Upper lobe of left lung (tissue), 6 donors: ENCODE measurements around the gene SERP2. TPM values are rescaled to one million over a fixed set of nuclear protein-coding genes. Genes with fewer than 3 reads are reported as not detected.

ENCODE experiments used
- ATAC-seq, 2 donors: fragments of 200-7000 bp; cut with Tn5 transposase; one replicate each; pipeline ENCODE4 v1.9.1; 2022; ENCODE audit warnings: mild to moderate bottlenecking in 2 of 2, moderate library complexity in 2 of 2; ENCODE audit not compliant: low FRiP score in 2 of 2
- DNase-seq, 2 donors: peaks; one replicate each; pipeline ENCODE4 v3.0.0-alpha.2; 2019 to 2020
- H3K27ac ChIP-seq, 4 donors: fragments of 200-600 bp; sonication (generic); one replicate each; pipeline ENCODE4 v1.5.1; 2016 to 2019
- H3K27me3 ChIP-seq, 4 donors: fragments of 200-600 bp; sonication (generic); one replicate each; pipeline ENCODE4 v1.5.1; 2017 to 2019
- H3K36me3 ChIP-seq, 4 donors: fragments of 200-600 bp; sonication (generic); one replicate each; pipeline ENCODE4 v1.5.1; 2016 to 2019
- H3K4me1 ChIP-seq, 4 donors: fragments of 200-600 bp; sonication (generic); one replicate each; pipeline ENCODE4 v1.5.1; 2018 to 2019
- H3K4me3 ChIP-seq, 4 donors: fragments of 200-600 bp; sonication (generic); one replicate each; pipeline ENCODE4 v1.5.1; 2017 to 2019; ENCODE audit warnings: mild to moderate bottlenecking in 2 of 4, moderate library complexity in 1 of 4
- H3K9me3 ChIP-seq, 4 donors: fragments of 200-600 bp; sonication (generic); one replicate each; pipeline ENCODE4 v1.5.1; 2018 to 2019
- EP300 ChIP-seq, 4 donors: sonication (generic); formaldehyde crosslinking; IDR thresholded peaks; one replicate each; pipeline ENCODE4 v1.5.1; 2017; ENCODE audit warnings: antibody characterized with exemption in 4 of 4, control low read depth in 2 of 4
- POLR2A ChIP-seq, 4 donors: fragments of 450-650 bp; IDR thresholded peaks; one replicate each; pipeline ENCODE4 v1.5.1; 2016 to 2017; ENCODE audit warnings: antibody characterized with exemption in 4 of 4, mild to moderate bottlenecking in 2 of 4
- POLR2AphosphoS5 ChIP-seq, 2 donors: sonication (generic); formaldehyde crosslinking; IDR thresholded peaks; one replicate each; pipeline ENCODE4 v1.5.1; 2017; ENCODE audit warnings: antibody characterized with exemption in 2 of 2
- WGBS, 2 donors: methylation state at CpG; one replicate each; pipeline ENCODE4 v1.1.5; 2017 to 2018; 5-methylcytosine and 5-hydroxymethylcytosine counted together
- total RNA-seq, 6 donors: library from RNA; depleted of rRNA in 4 of 6; stranded (reverse); fragments of >200 nt in 4 of 6; gene quantifications; one replicate each; pipeline versions ENCODE4 v1.1.0 to v1.2.1, GENCODE V29; 2016 to 2021
- TF ChIP-seq, protein P1 (sequence below), 6 experiments: fragments of 450-650 bp in 4 of 6; fragments of 200-600 bp in 2 of 6; sonication (generic) in 2 of 6; IDR thresholded peaks; one replicate each; pipeline ENCODE4 v1.5.1; 2016 to 2019; ENCODE audit warnings: antibody characterized with exemption in 6 of 6
- donor health status: DM: no; HTN: no; CAD: no; lungs with moderate emphysema.
- donor health status: DM: no; HTN: yes; CAD: no; lungs with severe emphysema.

The SERP2 gene
- total RNA-seq, 6 donors from 2014 or later: 0.89 to 27.2 (median 3.8) TPM

DNA sequence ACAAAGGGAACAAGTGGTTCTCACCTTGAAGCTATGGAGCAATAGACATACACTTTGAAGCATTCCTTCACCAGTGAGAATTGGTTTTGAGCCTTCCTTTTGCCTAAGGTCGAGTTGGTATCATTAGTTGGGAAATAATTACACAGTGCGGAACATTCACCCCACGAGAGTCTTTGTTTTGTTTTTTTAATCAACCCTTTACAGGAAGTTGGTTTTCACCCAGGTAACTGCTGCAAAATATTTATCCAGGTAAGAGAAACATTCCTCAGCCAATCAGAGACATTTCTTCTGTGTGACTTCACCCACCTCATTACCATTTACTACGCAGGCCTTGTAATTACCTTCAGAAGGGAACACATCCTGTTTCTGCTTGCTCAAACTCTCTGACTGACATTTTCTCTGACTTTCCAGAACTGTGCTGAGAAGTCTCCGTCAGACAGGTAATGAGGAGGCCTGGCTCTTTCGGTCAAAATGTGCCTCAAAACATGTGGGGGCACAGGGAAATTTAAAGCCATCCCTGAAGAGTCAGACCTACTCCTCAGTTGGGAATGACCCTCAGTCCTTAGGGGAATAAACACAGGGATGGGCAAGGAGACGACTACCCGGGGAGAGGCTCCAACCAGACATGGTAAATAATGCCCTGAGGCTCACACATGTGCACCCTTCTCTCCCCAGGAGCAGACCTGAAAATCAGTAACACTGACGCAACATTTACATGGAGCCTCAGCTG lies 22.7 kb upstream of the SERP2 start:
- Histone ChIP-seq H3K4me1 (peaks cover 0 to 4% (median 0%) of the 10 kb centered on the region in 4 donors), H3K36me3 (no peaks in the 10 kb centered on the region), H3K27ac (peak overlapping the region; percentile 76 to 85 (median 82)), H3K27me3 (no peaks in the 10 kb centered on the region), H3K9me3 (no peaks in the 10 kb centered on the region), H3K4me3 (no peak overlapping the region)
- ATAC-seq (peak; percentile 72 to 90), DNase-seq (no peak)
- TF ChIP-seq EP300 (IDR thresholded peaks at IDR 0.05) (peak; percentile 1 to 94 (median 54)), POLR2A (IDR thresholded peaks at IDR 0.05) (peak in 1 of 4 donors; percentile 63), POLR2AphosphoS5 (IDR thresholded peaks at IDR 0.05) (peak; percentile 9 to 13)
- TF ChIP-seq, protein P1, sequence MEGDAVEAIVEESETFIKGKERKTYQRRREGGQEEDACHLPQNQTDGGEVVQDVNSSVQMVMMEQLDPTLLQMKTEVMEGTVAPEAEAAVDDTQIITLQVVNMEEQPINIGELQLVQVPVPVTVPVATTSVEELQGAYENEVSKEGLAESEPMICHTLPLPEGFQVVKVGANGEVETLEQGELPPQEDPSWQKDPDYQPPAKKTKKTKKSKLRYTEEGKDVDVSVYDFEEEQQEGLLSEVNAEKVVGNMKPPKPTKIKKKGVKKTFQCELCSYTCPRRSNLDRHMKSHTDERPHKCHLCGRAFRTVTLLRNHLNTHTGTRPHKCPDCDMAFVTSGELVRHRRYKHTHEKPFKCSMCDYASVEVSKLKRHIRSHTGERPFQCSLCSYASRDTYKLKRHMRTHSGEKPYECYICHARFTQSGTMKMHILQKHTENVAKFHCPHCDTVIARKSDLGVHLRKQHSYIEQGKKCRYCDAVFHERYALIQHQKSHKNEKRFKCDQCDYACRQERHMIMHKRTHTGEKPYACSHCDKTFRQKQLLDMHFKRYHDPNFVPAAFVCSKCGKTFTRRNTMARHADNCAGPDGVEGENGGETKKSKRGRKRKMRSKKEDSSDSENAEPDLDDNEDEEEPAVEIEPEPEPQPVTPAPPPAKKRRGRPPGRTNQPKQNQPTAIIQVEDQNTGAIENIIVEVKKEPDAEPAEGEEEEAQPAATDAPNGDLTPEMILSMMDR (IDR thresholded peaks at IDR 0.05): no peak
- WGBS, 2 donors: 62 to 74% methylated on average over 9 of the region's 9 CpGs

DNA sequence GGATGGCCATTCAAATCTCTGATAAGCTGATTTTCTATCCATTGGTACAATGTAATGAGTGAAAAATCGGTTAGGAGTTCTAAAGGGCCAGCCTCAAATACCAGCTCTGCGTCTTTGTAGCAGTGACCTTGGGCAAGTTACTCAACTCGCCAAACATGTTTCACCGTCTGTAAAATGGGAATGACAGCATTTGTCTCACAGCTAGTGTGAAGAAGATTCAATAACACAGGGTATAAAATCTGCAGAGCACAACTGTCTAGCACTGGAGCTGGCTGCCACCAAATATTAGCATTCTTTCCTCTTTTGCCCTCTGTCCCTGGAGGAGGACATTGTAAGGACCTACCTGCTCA lies 22.1 kb upstream of the SERP2 start:
- no peaks in the 10 kb centered on the region for H3K36me3 ChIP-seq
- no peaks in the 10 kb centered on the region for H3K27me3 ChIP-seq
- no peak for ATAC-seq
- TF ChIP-seq EP300 (IDR thresholded peaks at IDR 0.05) (no peak), POLR2AphosphoS5 (IDR thresholded peaks at IDR 0.05) (no peak), POLR2A (IDR thresholded peaks at IDR 0.05) (no peak)
- TF ChIP-seq, protein P1 (IDR thresholded peaks at IDR 0.05): no peak
- H3K27ac ChIP-seq: peak overlapping the region; percentile 76 to 83 (median 82)
- no peak overlapping the region for H3K4me3 ChIP-seq
- no peak for DNase-seq
- WGBS, 2 donors: 82 to 95% methylated on average over 4 of the region's 4 CpGs
- no peaks in the 10 kb centered on the region for H3K9me3 ChIP-seq
- H3K4me1 ChIP-seq: peaks cover 0 to 4% (median 0%) of the 10 kb centered on the region in 4 donors

DNA sequence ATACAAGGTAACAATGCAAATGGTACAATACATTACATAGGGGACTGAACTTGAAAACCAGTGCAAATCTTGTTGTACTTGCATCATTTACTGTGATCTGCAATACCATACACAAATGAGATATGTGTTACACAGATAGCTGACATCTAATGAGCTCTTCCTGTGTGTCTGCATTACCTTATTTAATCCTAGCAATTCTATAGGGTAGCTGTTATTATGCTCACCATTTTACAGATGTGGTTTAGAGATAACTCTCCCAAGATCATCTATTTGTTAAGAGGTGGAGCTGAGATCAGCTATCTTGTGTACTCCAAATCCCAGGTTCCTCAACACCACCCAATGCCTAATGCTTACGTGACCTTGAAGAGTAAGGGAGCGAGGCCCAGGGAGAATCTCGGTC lies 21.4 kb upstream of the SERP2 start:
- Histone ChIP-seq H3K27me3 (no peaks in the 10 kb centered on the region), H3K36me3 (no peaks in the 10 kb centered on the region), H3K27ac (peak overlapping the region in 3 of 4 donors; percentile 76 to 83 (median 83)), H3K4me3 (no peak overlapping the region), H3K9me3 (no peaks in the 10 kb centered on the region), H3K4me1 (peaks cover 0 to 4% (median 0%) of the 10 kb centered on the region in 4 donors)
- no peak for ATAC-seq
- no peak for DNase-seq
- TF ChIP-seq EP300 (IDR thresholded peaks at IDR 0.05) (no peak), POLR2AphosphoS5 (IDR thresholded peaks at IDR 0.05) (no peak), POLR2A (IDR thresholded peaks at IDR 0.05) (no peak)
- TF ChIP-seq, protein P1 (IDR thresholded peaks at IDR 0.05): no peak
- 94 to 100% methylated on average over 3 of the region's 3 CpGs for WGBS, 2 donors

DNA sequence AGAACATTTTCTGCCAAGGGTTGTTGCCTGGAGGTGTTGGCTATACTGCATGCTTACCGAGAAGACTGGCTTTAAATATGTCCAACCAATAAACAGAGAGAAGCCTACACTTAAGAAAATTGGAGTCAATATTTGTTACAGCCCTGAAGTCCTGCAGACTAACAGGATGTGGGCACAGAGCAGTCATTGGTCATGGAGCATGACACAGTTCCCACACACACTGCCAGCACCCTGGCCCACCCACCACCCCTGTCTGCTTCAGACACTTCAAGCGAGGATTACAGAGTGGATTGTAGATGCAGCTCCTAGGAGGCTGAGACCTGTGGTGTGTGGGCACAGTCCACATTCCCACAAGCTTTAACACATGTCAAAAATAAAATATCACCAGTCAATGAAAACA lies 21.0 kb upstream of the SERP2 start:
- 70 to 72% methylated on average over 2 of the region's 2 CpGs for WGBS, 2 donors
- ATAC-seq: no peak
- TF ChIP-seq EP300 (IDR thresholded peaks at IDR 0.05): no peak
- TF ChIP-seq, protein P1 (IDR thresholded peaks at IDR 0.05): no peak
- TF ChIP-seq POLR2AphosphoS5 (IDR thresholded peaks at IDR 0.05): no peak
- no peak for TF ChIP-seq POLR2A (IDR thresholded peaks at IDR 0.05)

DNA sequence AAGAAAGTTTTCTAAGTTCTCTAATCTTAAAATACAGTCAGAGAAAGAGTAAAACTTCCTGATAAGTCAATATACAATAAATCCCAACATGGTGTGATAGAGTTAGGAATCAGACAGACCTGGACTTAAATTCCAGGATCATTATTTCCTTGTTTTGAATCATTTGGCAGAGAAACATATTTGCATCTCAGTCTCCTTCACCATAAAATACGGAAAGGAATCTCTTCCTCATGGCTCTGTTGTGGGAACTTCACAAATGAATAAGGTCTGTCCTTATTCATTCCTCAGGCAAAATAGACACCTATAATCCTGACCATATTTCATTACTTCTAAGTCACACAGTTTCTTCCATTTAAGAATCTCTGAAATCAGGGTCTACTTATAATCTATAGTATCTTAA lies 19.3 kb upstream of the SERP2 start:
- Histone ChIP-seq H3K4me1 (peaks cover 0 to 4% (median 0%) of the 10 kb centered on the region in 4 donors), H3K4me3 (no peak overlapping the region), H3K27me3 (no peaks in the 10 kb centered on the region), H3K9me3 (no peaks in the 10 kb centered on the region), H3K36me3 (no peaks in the 10 kb centered on the region), H3K27ac (no peak overlapping the region)
- DNase-seq (no peak), ATAC-seq (no peak)
- 67 to 88% methylated on average over 1 of the region's 1 CpG for WGBS, 2 donors
- TF ChIP-seq POLR2A (IDR thresholded peaks at IDR 0.05): no peak
- TF ChIP-seq, protein P1 (IDR thresholded peaks at IDR 0.05): no peak
- no peak for TF ChIP-seq POLR2AphosphoS5 (IDR thresholded peaks at IDR 0.05)
- no peak for TF ChIP-seq EP300 (IDR thresholded peaks at IDR 0.05)

More for the DNA sequence above, 21.0 kb upstream of the SERP2 start:
- no peak for DNase-seq
- H3K27me3 ChIP-seq: no peaks in the 10 kb centered on the region
- H3K4me3 ChIP-seq: no peak overlapping the region
- H3K9me3 ChIP-seq: no peaks in the 10 kb centered on the region
- H3K36me3 ChIP-seq: no peaks in the 10 kb centered on the region
- peak overlapping the region in 3 of 4 donors; percentile 11 to 83 (median 28) for H3K27ac ChIP-seq
- H3K4me1 ChIP-seq: peaks cover 0 to 4% (median 0%) of the 10 kb centered on the region in 4 donors
